Upper lobe of right lung (tissue), 1 donor: ENCODE measurements around the gene PRSS57. TPM values are rescaled to one million over a fixed set of nuclear protein-coding genes. Genes with fewer than 3 reads are reported as not detected.

Source experiments
- ATAC-seq: fragments of 200-7000 bp; cut with Tn5 transposase; one replicate; pipeline ENCODE4 v1.9.1; 2020; ENCODE audit warnings: mild to moderate bottlenecking, moderate library complexity
- DNase-seq: peaks from one replicate; pipeline ENCODE4 v3.0.0-alpha.2; 2020
- H3K27ac ChIP-seq: fragments of 200-600 bp; one replicate; pipeline ENCODE4 v1.8.0; 2022
- H3K27me3 ChIP-seq: fragments of 200-600 bp; one replicate; pipeline ENCODE4 v1.8.0; 2022; ENCODE audit warnings: mild to moderate bottlenecking
- H3K36me3 ChIP-seq: fragments of 200-600 bp; one replicate; pipeline ENCODE4 v1.8.0; 2022
- H3K4me1 ChIP-seq: fragments of 200-600 bp; one replicate; pipeline ENCODE4 v1.8.0; 2022
- H3K4me3 ChIP-seq: fragments of 200-600 bp; one replicate; pipeline ENCODE4 v1.8.0; 2022; ENCODE audit warnings: mild to moderate bottlenecking
- H3K9me3 ChIP-seq: fragments of 200-600 bp; one replicate; pipeline ENCODE4 v1.8.0; 2022
- CTCF ChIP-seq: fragments of 200-600 bp; IDR thresholded peaks from one replicate; pipeline ENCODE4 v1.8.0; 2022; ENCODE audit warnings: antibody characterized with exemption
- intact Hi-C: fragments of 100-400 bp; cut with DNase I; formaldehyde crosslinking; loops from one replicate; pipeline ENCODE4 v1.11.0; 2022
- total RNA-seq: library from RNA; stranded (reverse); fragmentation: NEBNext Ultra II Directional; extraction: Animal tissue kit (Norgen Biotek cat#: 25700); gene quantifications from one replicate; pipeline ENCODE4 v1.2.1, GENCODE V29; 2021
- donor health status: DM: no; HTN: yes; CAD: no; lungs with severe emphysema.

PRSS57 gene
- total RNA-seq, 1 donor from 2014 or later, result not detected

GRCh38 chr19:690203-690602 is 5.0 kb downstream of the PRSS57 start:
- no peaks in the 10 kb centered on the region for H3K4me1 ChIP-seq
- no peak for DNase-seq
- H3K4me3 ChIP-seq, result no peak overlapping the region
- no peak for TF ChIP-seq CTCF
- peaks cover 6% of the 10 kb centered on the region for H3K27me3 ChIP-seq
- intact Hi-C loops, result no loop called here
- H3K36me3 ChIP-seq, result no peaks in the 10 kb centered on the region
- no peak overlapping the region for H3K27ac ChIP-seq
- no peaks in the 10 kb centered on the region for H3K9me3 ChIP-seq
- ATAC-seq, result no peak

GRCh38 chr19:688992-689391 is 6.3 kb downstream of the PRSS57 start:
- ATAC-seq (no peak), DNase-seq (no peak)
- Histone ChIP-seq H3K27ac (no peak overlapping the region), H3K4me1 (no peaks in the 10 kb centered on the region), H3K36me3 (no peaks in the 10 kb centered on the region), H3K4me3 (no peak overlapping the region), H3K9me3 (no peaks in the 10 kb centered on the region), H3K27me3 (no peaks in the 10 kb centered on the region)
- intact Hi-C loops, result no loop called here
- no peak for TF ChIP-seq CTCF

GRCh38 chr19:688214-688613 is 7.0 kb downstream of the PRSS57 start:
- intact Hi-C loops, result no loop called here
- Histone ChIP-seq H3K4me3 (no peak overlapping the region), H3K36me3 (no peaks in the 10 kb centered on the region), H3K27ac (no peak overlapping the region), H3K27me3 (no peaks in the 10 kb centered on the region), H3K9me3 (no peaks in the 10 kb centered on the region), H3K4me1 (no peaks in the 10 kb centered on the region)
- ATAC-seq (no peak), DNase-seq (no peak)
- TF ChIP-seq CTCF, result no peak

- no peaks in the 10 kb centered on the region for H3K4me1 ChIP-seq
- no peak overlapping the region for H3K4me3 ChIP-seq
- H3K27ac ChIP-seq, result no peak overlapping the region
- ATAC-seq, result no peak
- H3K27me3 ChIP-seq, result no peaks in the 10 kb centered on the region
- intact Hi-C loops, result no loop called here
- H3K9me3 ChIP-seq, result no peaks in the 10 kb centered on the region
- no peak for DNase-seq
- TF ChIP-seq CTCF, result no peak
- H3K36me3 ChIP-seq, result no peaks in the 10 kb centered on the region
These were observed 7.6 kb downstream of the PRSS57 start for GRCh38 chr19:687569-688166.

- no peak overlapping the region for H3K27ac ChIP-seq
- ATAC-seq, result no peak
- intact Hi-C loops, result no loop called here
- no peak overlapping the region for H3K4me3 ChIP-seq
- no peaks in the 10 kb centered on the region for H3K4me1 ChIP-seq
- H3K36me3 ChIP-seq, result no peaks in the 10 kb centered on the region
- no peak for DNase-seq
- no peak for TF ChIP-seq CTCF
- H3K9me3 ChIP-seq, result no peaks in the 10 kb centered on the region
- no peaks in the 10 kb centered on the region for H3K27me3 ChIP-seq
These were observed 8.5 kb downstream of the PRSS57 start for GRCh38 chr19:686589-687297.
